Ishikawa (cell line): ENCODE measurements around the gene STEAP4.

Source experiments
- CEBPB ChIP-seq: IDR thresholded peaks from 2 replicates; pipeline ENCODE4 v1.6.1; 2012
- CREB1 ChIP-seq: IDR thresholded peaks from 2 replicates; pipeline ENCODE4 v1.6.1; 2012; ENCODE audit warnings: low read depth
- EGR1 ChIP-seq: IDR thresholded peaks from 2 replicates; pipeline ENCODE4 v1.6.1; 2012
- EP300 ChIP-seq: IDR thresholded peaks from 2 replicates; pipeline ENCODE4 v1.6.1; 2012; ENCODE audit warnings: borderline replicate concordance
- FOXM1 ChIP-seq: IDR thresholded peaks from 2 replicates; pipeline ENCODE4 v1.6.1; 2012; ENCODE audit warnings: low read depth, borderline replicate concordance
- MAX ChIP-seq: IDR thresholded peaks from 2 replicates; pipeline ENCODE4 v1.6.1; 2012
- NFIC ChIP-seq: IDR thresholded peaks from 2 replicates; pipeline ENCODE4 v1.6.1; 2012
- RAD21 ChIP-seq: IDR thresholded peaks from 2 replicates; pipeline ENCODE4 v1.6.1; 2012; ENCODE audit warnings: low read depth
- TAF1 ChIP-seq: IDR thresholded peaks from 2 replicates; pipeline ENCODE4 v1.6.1; 2012; ENCODE audit warnings: low read depth, mild to moderate bottlenecking
- TCF12 ChIP-seq: IDR thresholded peaks from 2 replicates; pipeline ENCODE4 v1.6.1; 2012; ENCODE audit warnings: low read depth
- TEAD4 ChIP-seq: IDR thresholded peaks from 2 replicates; pipeline ENCODE4 v1.6.1; 2012
- USF1 ChIP-seq: IDR thresholded peaks from 2 replicates; pipeline ENCODE4 v1.6.1; 2012
- YY1 ChIP-seq: IDR thresholded peaks from 2 replicates; pipeline ENCODE4 v1.6.1; 2012; ENCODE audit warnings: low read depth
- ZBTB7A ChIP-seq: IDR thresholded peaks from 2 replicates; pipeline ENCODE4 v1.6.1; 2012; ENCODE audit warnings: low read depth
- TF ChIP-seq, protein P1 (sequence below): IDR thresholded peaks from 2 replicates; pipeline ENCODE4 v1.6.1; 2012; ENCODE audit warnings: low read depth, mild to moderate bottlenecking

STEAP4 gene

DNA sequence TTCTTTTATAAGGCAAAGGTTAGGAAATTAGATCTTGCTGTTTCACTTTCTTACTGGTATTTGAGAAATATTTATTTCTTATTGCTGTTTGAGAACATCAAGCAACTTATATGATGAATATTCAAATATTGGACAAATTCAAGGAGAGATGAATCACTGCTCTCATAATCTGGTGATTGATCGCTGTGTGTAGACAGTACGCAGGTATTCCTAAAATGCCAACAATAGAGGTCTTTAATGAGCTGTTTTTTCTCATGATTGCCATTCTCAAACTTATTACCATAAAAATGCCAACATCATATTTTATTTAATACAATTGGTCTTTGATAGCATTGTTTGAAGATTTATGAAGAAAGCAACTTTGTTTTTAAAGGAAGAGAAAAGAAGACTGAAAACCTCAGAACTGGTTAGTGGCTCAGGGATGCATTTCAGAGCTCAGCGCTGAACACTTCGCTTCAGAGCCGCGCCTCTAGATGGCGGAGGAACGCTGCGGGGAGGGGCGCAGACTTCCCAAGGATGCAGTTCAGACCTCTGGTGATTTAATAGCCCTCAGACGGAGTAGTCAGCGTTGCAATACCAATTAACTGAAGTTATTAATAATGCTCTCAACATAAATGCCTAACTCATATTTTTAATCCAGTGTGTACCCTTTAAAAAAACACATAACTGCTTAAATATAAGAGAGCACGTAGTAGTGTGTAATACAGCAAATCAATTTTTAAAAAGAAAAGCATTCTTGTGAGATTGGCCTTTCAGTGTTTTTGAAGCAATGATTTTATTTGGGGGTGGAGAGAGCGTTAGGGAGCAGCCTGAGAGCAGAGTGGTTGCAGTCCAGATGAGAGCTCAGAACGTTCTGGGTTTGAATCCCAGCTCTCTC, 38.5 kb upstream of the STEAP4 start:
- TF ChIP-seq TAF1 (no peak), CREB1 (no peak), NFIC (no peak), EP300 (no peak), RAD21 (peak; percentile 8; the same call in 1 of the 2 replicates)

DNA sequence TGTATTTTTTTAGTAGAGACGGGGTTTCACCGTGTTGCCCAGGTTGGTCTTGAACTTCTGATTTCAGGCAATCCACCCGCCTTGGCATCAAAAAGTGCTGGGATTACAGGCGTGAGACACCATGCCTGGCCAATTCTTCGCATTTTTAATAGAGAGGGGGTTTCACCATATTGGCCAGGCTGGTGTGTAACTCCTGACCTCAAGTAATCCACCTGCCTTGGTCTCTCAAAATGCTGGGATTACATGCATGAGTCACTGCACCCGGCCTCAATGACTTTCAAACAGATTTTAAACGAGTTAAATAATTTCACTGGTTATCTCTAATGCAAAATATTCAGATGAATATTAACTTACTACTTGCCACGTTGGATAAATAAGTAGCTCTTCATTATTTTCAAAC, 37.6 kb upstream of the STEAP4 start:
- TF ChIP-seq TAF1 (no peak), YY1 (no peak), CREB1 (no peak), TEAD4 (no peak), CEBPB (no peak), NFIC (no peak)

- TF ChIP-seq CREB1 (no peak), EGR1 (no peak), FOXM1 (no peak), NFIC (no peak), MAX (no peak), TCF12 (no peak), TEAD4 (no peak), YY1 (no peak)
Measured at GRCh38 chr7:88339195-88339922, 32.7 kb upstream of the STEAP4 start.

DNA sequence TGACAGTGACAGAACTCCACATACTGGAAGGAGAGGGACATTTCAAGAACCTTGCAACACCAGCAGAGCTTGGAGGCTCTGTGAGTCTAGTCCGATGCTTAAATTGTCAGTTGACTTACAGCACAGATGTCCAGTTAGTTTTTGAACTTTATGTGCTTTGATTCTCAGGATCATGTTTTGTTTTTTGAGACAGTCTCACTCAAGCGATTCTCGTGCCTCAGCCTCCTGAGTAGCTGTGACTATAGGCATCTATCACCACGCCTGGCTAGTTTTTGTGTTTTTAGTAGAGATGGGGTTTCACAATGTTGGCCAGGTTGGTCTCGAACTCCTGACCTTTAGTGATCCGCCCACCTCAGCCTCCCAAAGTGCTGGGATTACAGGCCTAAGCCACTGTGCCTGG, 31.8 kb upstream of the STEAP4 start:
- no peak for TF ChIP-seq FOXM1
- no peak for TF ChIP-seq USF1
- TF ChIP-seq, protein P1, sequence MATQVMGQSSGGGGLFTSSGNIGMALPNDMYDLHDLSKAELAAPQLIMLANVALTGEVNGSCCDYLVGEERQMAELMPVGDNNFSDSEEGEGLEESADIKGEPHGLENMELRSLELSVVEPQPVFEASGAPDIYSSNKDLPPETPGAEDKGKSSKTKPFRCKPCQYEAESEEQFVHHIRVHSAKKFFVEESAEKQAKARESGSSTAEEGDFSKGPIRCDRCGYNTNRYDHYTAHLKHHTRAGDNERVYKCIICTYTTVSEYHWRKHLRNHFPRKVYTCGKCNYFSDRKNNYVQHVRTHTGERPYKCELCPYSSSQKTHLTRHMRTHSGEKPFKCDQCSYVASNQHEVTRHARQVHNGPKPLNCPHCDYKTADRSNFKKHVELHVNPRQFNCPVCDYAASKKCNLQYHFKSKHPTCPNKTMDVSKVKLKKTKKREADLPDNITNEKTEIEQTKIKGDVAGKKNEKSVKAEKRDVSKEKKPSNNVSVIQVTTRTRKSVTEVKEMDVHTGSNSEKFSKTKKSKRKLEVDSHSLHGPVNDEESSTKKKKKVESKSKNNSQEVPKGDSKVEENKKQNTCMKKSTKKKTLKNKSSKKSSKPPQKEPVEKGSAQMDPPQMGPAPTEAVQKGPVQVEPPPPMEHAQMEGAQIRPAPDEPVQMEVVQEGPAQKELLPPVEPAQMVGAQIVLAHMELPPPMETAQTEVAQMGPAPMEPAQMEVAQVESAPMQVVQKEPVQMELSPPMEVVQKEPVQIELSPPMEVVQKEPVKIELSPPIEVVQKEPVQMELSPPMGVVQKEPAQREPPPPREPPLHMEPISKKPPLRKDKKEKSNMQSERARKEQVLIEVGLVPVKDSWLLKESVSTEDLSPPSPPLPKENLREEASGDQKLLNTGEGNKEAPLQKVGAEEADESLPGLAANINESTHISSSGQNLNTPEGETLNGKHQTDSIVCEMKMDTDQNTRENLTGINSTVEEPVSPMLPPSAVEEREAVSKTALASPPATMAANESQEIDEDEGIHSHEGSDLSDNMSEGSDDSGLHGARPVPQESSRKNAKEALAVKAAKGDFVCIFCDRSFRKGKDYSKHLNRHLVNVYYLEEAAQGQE = no peak
- TF ChIP-seq TEAD4 = no peak
- TF ChIP-seq NFIC = no peak
- no peak for TF ChIP-seq EGR1
- no peak for TF ChIP-seq MAX
- TF ChIP-seq CEBPB = no peak
- no peak for TF ChIP-seq TCF12
- TF ChIP-seq YY1 = no peak
- no peak for TF ChIP-seq ZBTB7A

DNA sequence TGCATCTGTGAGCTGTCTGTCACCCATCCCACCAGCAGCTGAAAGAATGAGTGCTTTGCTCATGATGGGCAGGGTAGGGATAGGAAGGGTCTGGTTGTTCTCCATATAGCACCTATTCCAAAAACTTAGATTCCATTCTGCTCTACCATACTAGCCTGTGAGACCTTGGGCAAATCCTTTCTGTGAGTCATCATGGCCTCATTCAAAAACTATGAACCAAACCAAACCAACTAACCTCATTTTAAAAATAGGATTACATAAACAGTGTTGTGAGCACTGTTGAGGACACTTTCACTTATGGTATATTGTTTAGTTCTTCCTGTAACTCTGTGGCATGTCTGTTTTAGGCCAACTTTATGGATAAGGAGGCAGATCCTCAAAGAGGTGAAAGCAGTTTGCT, 30.9 kb upstream of the STEAP4 start:
- TF ChIP-seq, protein P1 = no peak
- TF ChIP-seq CREB1 (no peak), USF1 (no peak), EP300 (no peak), ZBTB7A (no peak), TCF12 (no peak), RAD21 (no peak)

- TF ChIP-seq TEAD4 (no peak), TAF1 (no peak), EP300 (no peak), EGR1 (no peak), MAX (no peak), CREB1 (no peak), RAD21 (no peak), YY1 (no peak)
- TF ChIP-seq, protein P1 = no peak
Measured at GRCh38 chr7:88331322-88331721, 24.6 kb upstream of the STEAP4 start.
